Stimulated activated CD4-positive, alpha-beta T cell treated with anti-CD3 and anti-CD28 coated beads, Interleukin-2, amount 100 ng/mL, for 4 hours (primary cell): ENCODE measurements around the gene PITPNC1.
"Not testable (repeated sequence)": the region's sequence is repeated elsewhere in the genome, so short reads cannot be mapped to it uniquely, and the experiment has no call there.

Source experiments
- DNase-seq: peaks from one replicate; pipeline ENCODE4 v3.0.0-alpha.2; 2020; ENCODE audit warnings: low read depth

Gene PITPNC1

DNA sequence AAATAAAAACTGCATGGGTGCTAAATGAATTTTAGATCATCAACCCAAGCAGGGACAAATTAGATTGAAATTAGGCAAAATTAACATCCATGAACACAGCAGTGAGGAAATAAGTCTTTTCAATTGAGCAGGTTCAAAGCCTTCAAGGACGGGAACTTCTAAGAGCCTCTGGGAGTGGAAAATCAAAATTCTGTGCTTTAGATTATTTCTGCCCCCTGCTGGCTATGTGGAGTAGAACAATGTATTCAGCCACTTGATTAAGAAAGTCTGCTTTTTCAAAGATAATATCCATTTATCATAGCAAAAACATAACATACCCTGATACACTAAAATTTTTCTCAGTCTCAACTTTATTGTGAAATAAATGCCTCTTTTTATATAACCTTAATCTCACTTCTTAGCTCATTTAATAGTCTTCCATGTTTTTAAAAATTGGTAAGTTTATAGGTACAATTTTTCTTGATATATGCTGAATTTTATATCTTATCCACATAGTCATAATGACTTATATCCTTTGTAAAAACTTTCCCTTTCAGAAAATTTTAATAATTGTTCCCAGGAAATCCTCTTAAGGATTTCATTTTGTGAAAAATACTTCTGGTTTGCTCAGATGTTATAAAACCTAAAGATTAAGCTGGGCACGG lies 312.6 kb downstream of the PITPNC1 start:
- DNase-seq, result peak; percentile 46

DNA sequence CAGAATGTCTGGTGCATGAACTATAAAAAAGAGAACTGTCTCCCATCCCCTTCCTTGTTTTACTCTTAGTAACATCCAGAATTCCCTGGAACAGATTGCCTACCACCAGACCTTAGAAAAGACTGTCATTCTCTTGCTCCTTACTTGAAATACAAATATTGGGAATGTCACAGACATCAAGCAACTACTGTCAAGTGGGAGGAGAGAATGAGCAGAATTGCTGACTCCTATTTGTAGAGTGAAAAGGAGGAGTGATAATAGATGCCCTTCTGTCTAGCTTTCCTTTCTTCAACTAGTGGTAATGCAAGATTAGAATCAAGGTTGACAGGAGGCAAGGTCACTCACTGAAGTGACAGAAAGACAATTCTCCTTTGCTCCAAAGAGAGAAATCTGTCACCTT lies 316.7 kb downstream of the PITPNC1 start:
- no peak for DNase-seq

DNA sequence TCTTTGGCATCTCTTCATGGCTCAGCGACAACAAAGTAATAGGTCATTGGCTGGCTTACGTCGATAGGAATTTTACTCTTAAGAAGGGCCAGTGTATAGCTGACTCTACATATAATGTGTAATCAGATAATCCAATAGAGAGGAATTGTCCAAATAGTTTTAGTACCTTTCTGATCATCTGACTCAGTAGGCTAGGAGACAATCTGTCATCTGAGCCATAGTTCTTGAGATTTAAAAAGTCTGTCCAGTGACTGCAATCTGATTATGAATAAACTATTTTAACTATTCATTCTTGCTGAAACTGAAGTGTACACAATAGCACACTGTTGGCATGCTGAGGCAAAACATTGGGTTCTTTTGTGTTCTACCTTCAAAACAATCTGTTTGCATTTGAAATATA lies 319.3 kb downstream of the PITPNC1 start:
- DNase-seq, result no peak

- no peak for DNase-seq
Measured at GRCh38 chr17:67696853-67697498, 319.9 kb downstream of the PITPNC1 start.

GRCh38 chr17:67700037-67700724 lies 323.1 kb downstream of the PITPNC1 start:
- no peak for DNase-seq

DNA sequence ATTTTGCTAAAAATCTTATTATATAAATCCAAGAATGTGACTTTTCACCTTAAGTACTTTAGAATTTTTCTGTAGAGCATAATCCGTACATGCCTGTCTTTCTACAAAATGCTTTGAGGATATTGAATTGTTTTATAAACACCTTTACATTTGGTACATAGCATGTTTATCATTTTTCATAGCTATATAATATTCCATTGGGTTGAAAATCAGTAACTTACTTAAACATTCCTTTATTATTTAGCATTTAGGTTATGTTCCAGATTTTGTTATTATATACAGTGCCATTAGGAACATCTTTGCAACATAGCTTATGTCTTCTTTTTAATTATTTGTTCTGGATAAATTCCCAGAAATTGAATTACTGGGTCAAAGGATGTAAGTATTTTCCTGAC lies 323.6 kb downstream of the PITPNC1 start:
- no peak for DNase-seq

DNA sequence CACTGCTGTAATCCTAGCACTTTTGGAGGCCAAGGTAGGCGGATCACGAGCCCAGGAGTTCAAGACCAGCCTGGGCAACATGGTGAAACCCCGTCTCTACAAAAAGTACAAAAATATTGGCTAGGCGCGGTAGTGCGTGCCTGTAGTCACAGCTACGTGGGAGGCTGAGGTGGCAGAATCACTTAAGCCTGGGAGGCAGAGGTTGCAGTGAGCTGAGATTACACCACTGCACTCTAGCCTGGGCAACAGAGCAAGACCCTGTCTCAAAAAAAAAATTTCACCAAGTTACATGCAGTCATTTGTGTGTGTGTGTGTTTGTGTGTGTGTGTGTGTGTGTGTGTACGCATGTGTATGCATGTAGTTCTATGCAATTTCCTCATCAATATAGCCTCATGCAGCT lies 325.8 kb downstream of the PITPNC1 start:
- DNase-seq, result not testable (repeated sequence)

- no peak for DNase-seq
Measured at GRCh38 chr17:67707442-67707841, 330.4 kb downstream of the PITPNC1 start.

DNA sequence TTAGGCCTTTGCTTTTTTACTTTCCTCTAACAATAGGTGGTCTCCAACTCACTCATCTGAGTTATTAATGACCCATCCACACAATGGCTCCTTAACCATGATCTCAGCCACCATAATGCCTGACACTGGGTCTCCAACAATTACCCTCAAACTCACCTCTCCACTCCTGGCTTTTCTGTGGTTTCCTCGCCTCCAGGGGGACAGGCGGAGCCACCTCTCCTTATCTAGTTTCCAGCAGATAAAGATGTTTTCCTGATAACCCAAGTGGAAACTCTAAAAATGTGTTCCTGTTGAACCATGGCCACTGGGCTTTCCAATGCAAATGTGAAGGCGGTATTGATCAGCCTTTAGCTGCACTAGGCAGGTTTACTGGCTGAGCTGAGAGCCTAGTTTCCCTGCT lies 331.3 kb downstream of the PITPNC1 start:
- no peak for DNase-seq

- DNase-seq, result no peak
Measured at GRCh38 chr17:67711916-67712315, 334.8 kb downstream of the PITPNC1 start.

- no peak for DNase-seq
Measured at GRCh38 chr17:67712375-67712774, 335.3 kb downstream of the PITPNC1 start.

DNA sequence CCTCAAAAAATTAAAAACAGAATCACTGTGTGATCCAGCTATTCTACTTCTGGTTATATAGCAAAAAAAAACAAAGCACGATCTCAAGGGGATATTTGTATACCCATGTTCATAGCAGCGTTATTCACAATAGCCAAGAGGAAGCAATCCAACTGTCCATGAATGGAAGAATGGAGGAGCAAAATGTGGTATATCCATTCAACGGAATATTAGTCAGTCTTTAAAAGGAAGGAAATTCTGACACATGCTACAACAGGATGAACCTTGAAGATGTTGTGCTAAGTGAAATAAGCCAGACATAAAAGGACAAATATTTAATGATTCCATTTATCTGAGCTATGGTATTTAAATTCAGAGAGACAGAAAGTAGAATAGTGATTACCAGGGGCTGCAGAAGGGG lies 336.1 kb downstream of the PITPNC1 start:
- DNase-seq, result no peak

GRCh38 chr17:67716405-67716798 lies 339.3 kb downstream of the PITPNC1 start:
- no peak for DNase-seq

- no peak for DNase-seq
Measured at GRCh38 chr17:67717192-67717623, 340.1 kb downstream of the PITPNC1 start.

- DNase-seq, result peak; percentile 99
Measured at GRCh38 chr17:67717624-67718324, 340.7 kb downstream of the PITPNC1 start, which contains the start of gene NOL11. NOL11 (plus strand) TSS chr17:67717936; CDS start chr17:67717948, 12 bp downstream.

- DNase-seq, result peak; percentile 31
Measured at GRCh38 chr17:67718325-67718941, 341.4 kb downstream of the PITPNC1 start.

DNA sequence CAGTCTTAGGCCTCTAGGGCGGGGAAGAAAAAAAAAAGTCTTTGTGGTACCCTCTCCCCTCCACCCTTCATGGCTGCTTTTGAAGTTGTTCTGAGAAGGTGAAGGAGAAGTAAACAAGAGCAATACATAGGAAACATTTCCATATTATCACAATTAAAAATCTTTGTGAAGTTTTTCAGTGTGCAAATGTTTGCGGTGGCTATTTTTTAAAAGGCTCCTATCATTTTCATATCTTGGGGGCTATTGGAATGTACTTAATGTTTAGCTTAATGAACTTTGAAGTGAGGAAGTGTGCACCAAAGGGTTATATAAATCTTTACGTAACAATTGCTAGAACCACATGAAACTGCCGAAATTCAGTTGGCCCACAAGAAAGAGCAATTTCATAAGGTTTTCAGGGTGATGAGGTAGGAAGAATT lies 348.3 kb downstream of the PITPNC1 start:
- DNase-seq, result no peak

DNA sequence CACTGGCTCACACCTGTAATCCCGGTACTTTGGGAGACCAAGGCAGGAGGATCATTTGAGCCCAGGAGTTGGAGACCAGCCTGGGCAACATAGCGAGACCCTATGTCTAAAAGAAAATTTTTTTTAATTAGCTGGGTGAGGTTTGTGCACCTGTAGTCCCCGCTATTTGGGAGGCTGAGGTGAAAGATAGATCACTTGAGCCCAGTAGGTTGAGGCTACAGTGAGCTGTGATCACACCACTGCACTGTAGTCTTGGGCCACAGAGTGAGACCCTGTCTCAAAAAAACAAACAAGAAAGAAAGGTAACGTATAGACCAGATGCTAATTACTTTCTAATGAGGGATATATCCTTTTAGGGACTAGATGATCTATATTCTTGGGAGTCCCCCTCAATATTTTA lies 348.7 kb downstream of the PITPNC1 start:
- DNase-seq, result no peak

GRCh38 chr17:67727152-67728039 lies 350.3 kb downstream of the PITPNC1 start:
- DNase-seq, result not testable (repeated sequence)

DNA sequence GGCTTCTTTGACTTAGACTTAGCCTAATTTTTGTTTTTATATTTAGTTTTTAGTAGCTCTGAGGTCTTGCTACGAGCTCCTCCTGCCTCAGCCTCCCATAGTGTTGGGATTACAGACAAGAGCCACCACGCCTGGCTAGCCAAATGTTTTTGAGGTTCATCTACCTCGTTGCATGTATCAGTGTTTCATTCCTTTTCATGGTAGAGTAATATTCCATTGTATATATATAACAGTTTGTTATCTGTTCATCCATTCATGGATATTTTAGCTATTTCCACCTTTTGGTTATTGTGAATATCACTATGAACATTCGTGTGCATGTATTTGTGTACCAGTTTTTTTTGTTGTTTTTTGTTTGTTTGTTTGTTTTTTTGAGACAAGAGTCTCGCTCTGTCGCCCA lies 352.8 kb downstream of the PITPNC1 start:
- DNase-seq, result no peak

DNA sequence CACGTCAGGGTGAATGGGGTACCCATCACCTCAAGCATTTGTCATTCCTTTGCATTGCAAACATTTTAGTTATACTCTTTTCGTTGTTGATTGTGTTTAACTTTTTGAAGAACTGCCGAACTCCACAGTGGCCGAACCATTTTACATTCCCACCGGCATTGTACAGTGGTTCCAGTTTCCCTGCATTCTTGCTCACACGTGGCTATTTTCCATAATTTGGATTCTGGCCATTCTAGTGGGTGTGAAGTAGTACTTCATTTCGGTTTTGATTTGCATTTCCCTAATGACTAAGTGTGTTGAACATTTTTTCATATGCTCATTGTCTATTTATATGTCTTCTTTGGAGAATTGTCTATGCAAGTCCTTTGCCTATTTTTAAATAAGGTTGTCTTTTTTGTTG lies 353.6 kb downstream of the PITPNC1 start:
- DNase-seq, result no peak
